ENCODE results near the gene GXYLT2. TPM values are rescaled to one million over a fixed set of nuclear protein-coding genes. Genes with fewer than 3 reads are reported as not detected.
A peak's percentile ranks its signal among the peaks of the same experiment; 100 is the strongest.

The GXYLT2 gene
- total RNA-seq, 3 donors from 2014 or later (not counting 1 experiment from before 2014, with no cell fraction given): not detected

- H3K9me3 ChIP-seq (ENCODE audit: control insufficient read depth, insufficient read depth, low read length): peaks cover 7% of the 10 kb centered on the region
- H3K27ac Mint-ChIP-seq: no peak overlapping the region
- no peak overlapping the region for H3K4me3 ChIP-seq (ENCODE audit: low read length)
- H3K9me3 Mint-ChIP-seq: no peaks in the 10 kb centered on the region
- peaks cover 6 to 31% of the 10 kb centered on the region in 2 donors for H3K27me3 Mint-ChIP-seq (ENCODE audit: low read depth in 2 of 2)
- ATAC-seq (no peak), DNase-seq (no peak)
- no peaks in the 10 kb centered on the region for H3K27me3 ChIP-seq (ENCODE audit: control insufficient read depth, insufficient read depth, low read length)
- intact Hi-C loops (cut with micrococcal nuclease): no loop called here
- H3K4me3 Mint-ChIP-seq: no peak overlapping the region
- TF ChIP-seq, protein P1, sequence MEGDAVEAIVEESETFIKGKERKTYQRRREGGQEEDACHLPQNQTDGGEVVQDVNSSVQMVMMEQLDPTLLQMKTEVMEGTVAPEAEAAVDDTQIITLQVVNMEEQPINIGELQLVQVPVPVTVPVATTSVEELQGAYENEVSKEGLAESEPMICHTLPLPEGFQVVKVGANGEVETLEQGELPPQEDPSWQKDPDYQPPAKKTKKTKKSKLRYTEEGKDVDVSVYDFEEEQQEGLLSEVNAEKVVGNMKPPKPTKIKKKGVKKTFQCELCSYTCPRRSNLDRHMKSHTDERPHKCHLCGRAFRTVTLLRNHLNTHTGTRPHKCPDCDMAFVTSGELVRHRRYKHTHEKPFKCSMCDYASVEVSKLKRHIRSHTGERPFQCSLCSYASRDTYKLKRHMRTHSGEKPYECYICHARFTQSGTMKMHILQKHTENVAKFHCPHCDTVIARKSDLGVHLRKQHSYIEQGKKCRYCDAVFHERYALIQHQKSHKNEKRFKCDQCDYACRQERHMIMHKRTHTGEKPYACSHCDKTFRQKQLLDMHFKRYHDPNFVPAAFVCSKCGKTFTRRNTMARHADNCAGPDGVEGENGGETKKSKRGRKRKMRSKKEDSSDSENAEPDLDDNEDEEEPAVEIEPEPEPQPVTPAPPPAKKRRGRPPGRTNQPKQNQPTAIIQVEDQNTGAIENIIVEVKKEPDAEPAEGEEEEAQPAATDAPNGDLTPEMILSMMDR (IDR thresholded peaks at IDR 0.05): no peak
- no peaks in the 10 kb centered on the region for H3K36me3 Mint-ChIP-seq
- no peaks in the 10 kb centered on the region for H3K36me3 ChIP-seq (ENCODE audit: control insufficient read depth, insufficient read depth, low read length)
- no peak overlapping the region for H3K27ac ChIP-seq (ENCODE audit: low read length)
- no peaks in the 10 kb centered on the region for H3K4me1 Mint-ChIP-seq
- H3K4me1 ChIP-seq (ENCODE audit: control insufficient read depth, insufficient read depth, low read length): no peaks in the 10 kb centered on the region
Observed at GRCh38 chr3:72932416-72932815, 44.6 kb downstream of the GXYLT2 start.

- no peak overlapping the region for H3K4me3 Mint-ChIP-seq
- no peak overlapping the region for H3K27ac Mint-ChIP-seq
- H3K27me3 Mint-ChIP-seq (ENCODE audit: low read depth in 2 of 2): peaks cover 3 to 15% of the 10 kb centered on the region in 2 donors
- Histone ChIP-seq H3K9me3 (ENCODE audit: control insufficient read depth, insufficient read depth, low read length) (no peaks in the 10 kb centered on the region), H3K27me3 (ENCODE audit: control insufficient read depth, insufficient read depth, low read length) (no peaks in the 10 kb centered on the region), H3K27ac (ENCODE audit: low read length) (no peak overlapping the region), H3K4me3 (ENCODE audit: low read length) (no peak overlapping the region), H3K36me3 (ENCODE audit: control insufficient read depth, insufficient read depth, low read length) (no peaks in the 10 kb centered on the region), H3K4me1 (ENCODE audit: control insufficient read depth, insufficient read depth, low read length) (no peaks in the 10 kb centered on the region)
- no peaks in the 10 kb centered on the region for H3K36me3 Mint-ChIP-seq
- whole genome bisulfite sequencing (ENCODE audit: insufficient coverage): 59% methylated on average over 5 of the region's 5 CpGs
- DNase-seq (peak in 1 of 2 donors; percentile 73), ATAC-seq (peak; percentile 90 to 98 (median 93))
- TF ChIP-seq, protein P1 (IDR thresholded peaks at IDR 0.05): peak; percentile 66
- intact Hi-C loops (cut with micrococcal nuclease): loop anchor here (1.0 kb wide), 2 partner anchors 118 to 148 kb away; no protein-coding TSS in a partner anchor
- no peaks in the 10 kb centered on the region for H3K9me3 Mint-ChIP-seq
- no peaks in the 10 kb centered on the region for H3K4me1 Mint-ChIP-seq
Observed at GRCh38 chr3:72938471-72939265, 50.8 kb downstream of the GXYLT2 start.

DNA sequence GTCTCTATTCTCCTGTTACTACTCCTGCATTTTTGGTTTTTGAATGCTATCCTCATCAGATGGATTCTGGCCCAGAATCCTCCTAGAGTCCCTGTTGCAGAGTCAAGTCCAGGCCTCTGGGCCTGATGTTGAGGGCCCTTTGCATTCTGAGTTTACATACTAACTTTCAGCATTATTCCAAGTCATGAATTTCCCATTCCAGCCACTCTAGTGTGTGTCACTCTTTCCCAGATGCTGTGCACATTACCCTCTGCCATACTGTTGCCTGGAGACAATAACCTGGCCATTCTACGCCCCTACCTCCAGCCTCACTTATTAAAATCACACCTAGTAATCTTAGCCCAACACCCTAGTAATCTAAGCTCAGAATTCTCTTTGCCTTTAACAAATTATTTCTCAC, 53.4 kb downstream of the GXYLT2 start:
- 80% methylated on average over 1 of the region's 1 CpG for WGBS (ENCODE audit: insufficient coverage)

More for the DNA sequence above, 53.4 kb downstream of the GXYLT2 start:
- Histone ChIP-seq H3K4me1 (ENCODE audit: control insufficient read depth, insufficient read depth, low read length) (no peaks in the 10 kb centered on the region), H3K36me3 (ENCODE audit: control insufficient read depth, insufficient read depth, low read length) (no peaks in the 10 kb centered on the region), H3K9me3 (ENCODE audit: control insufficient read depth, insufficient read depth, low read length) (no peaks in the 10 kb centered on the region), H3K4me3 (ENCODE audit: low read length) (no peak overlapping the region), H3K27ac (ENCODE audit: low read length) (no peak overlapping the region), H3K27me3 (ENCODE audit: control insufficient read depth, insufficient read depth, low read length) (no peaks in the 10 kb centered on the region)
- intact Hi-C loops (cut with micrococcal nuclease): no loop called here
- no peak for ATAC-seq
- no peak overlapping the region for H3K4me3 Mint-ChIP-seq
- no peak for DNase-seq
- H3K36me3 Mint-ChIP-seq: no peaks in the 10 kb centered on the region
- no peaks in the 10 kb centered on the region for H3K9me3 Mint-ChIP-seq
- no peak overlapping the region for H3K27ac Mint-ChIP-seq
- TF ChIP-seq, protein P1 (IDR thresholded peaks at IDR 0.05): no peak
- H3K4me1 Mint-ChIP-seq: no peaks in the 10 kb centered on the region
- H3K27me3 Mint-ChIP-seq (ENCODE audit: low read depth in 2 of 2): no peaks in the 10 kb centered on the region
